GM12875 (cell line): Measurements from ENCODE around the gene ATP1B3.
A peak's percentile ranks its signal among the peaks of the same experiment; 100 is the strongest.

ENCODE experiments used
- H3K4me3 ChIP-seq: one replicate; pipeline ENCODE4 v1.5.1; 2011; ENCODE audit warnings: low read depth, low read length, control low read depth
- CTCF ChIP-seq: IDR thresholded peaks from 2 replicates; pipeline ENCODE4 v1.5.1; 2011; ENCODE audit warnings: low read depth, mild to moderate bottlenecking, control low read depth, inconsistent platforms, low read length, moderate library complexity, borderline replicate concordance; ENCODE audit not compliant: insufficient read depth

ATP1B3 gene

DNA sequence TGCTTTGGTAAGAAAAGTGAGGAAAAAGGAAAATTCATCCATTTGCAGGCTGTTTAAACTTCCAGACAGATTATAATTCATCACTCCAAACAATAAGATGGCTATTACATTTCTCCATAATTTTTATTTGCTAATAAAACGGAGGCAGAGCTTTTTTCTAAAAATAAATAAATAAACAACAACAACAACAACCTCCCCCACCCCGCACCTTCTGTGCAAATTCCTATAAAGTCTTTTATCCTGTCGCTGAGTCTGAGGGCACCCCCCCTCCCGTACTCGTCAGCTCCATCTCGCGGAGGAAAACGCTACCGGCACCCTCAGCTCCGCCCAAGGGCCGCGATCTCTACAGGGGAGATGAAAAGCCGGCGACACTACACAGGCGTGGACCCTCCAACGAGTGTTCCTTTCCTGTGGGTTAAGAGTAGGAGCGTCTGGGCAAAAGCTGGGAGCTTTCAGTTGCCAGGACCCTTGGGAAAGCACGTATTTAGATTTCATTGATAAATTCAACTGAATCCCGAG is 1.0 kb upstream of the ATP1B3 start:
- peak overlapping the region; percentile 64 for H3K4me3 ChIP-seq
- TF ChIP-seq CTCF, result peak; percentile 81

GRCh38 chr3:141875893-141876380 is 506 bp upstream of the ATP1B3 start:
- TF ChIP-seq CTCF, result no peak
- peak overlapping the region; percentile 64 for H3K4me3 ChIP-seq

GRCh38 chr3:141876891-141877621 is 613 bp downstream of the ATP1B3 start:
- no peak for TF ChIP-seq CTCF
- peak overlapping the region; percentile 87 for H3K4me3 ChIP-seq

GRCh38 chr3:141877911-141878310 is 1.5 kb downstream of the ATP1B3 start:
- TF ChIP-seq CTCF, result no peak
- H3K4me3 ChIP-seq, result peak overlapping the region; percentile 87

DNA sequence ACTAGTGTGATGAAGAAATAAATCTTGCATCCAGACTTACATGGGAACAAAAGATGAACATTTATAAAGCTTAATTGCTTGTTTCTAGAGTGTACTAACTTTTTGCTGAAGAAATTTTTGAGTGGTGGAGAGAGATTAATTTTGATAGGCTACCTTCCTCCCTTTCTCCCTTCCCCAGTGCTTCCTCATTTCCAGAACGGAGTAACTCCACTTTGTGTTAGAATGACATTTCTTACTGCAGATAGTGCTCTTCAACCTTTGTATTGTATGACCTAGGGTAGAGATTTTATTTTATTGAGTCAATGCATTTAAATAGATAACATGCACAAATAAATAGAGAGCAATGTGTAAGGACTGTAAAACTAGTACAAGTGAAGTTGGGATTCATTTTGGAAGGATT is 1.9 kb downstream of the ATP1B3 start:
- no peak for TF ChIP-seq CTCF
- H3K4me3 ChIP-seq, result peak overlapping the region; percentile 87

- H3K4me3 ChIP-seq, result no peak overlapping the region
- TF ChIP-seq CTCF, result no peak
These were observed 2.4 kb downstream of the ATP1B3 start for GRCh38 chr3:141878817-141879216.

- TF ChIP-seq CTCF, result no peak
- H3K4me3 ChIP-seq, result no peak overlapping the region
These were observed 5.3 kb downstream of the ATP1B3 start for GRCh38 chr3:141881702-141882101.
